SU-DHL-6 (cell line): ENCODE data around the gene CGREF1.
"Not testable (repeated sequence)": the region's sequence is repeated elsewhere in the genome, so short reads cannot be mapped to it uniquely, and the experiment has no call there.

Experiments used
- H2AFZ ChIP-seq: fragments of 200-600 bp; sonication (generic); 2 replicates; pipeline ENCODE4 v1.6.1; 2014; ENCODE audit warnings: low read depth, mild to moderate bottlenecking, moderate library complexity, mixed read lengths, antibody characterized with exemption, low read length; ENCODE audit not compliant: severe bottlenecking
- H3F3A ChIP-seq: fragments of 200-600 bp; shearing (Covaris generic); 2 replicates; pipeline ENCODE4 v1.6.0; 2016; ENCODE audit warnings: antibody characterized with exemption, mild to moderate bottlenecking; ENCODE audit not compliant: insufficient read depth
- H3K27ac ChIP-seq: fragments of 200-600 bp; sonication (generic); 2 replicates; pipeline ENCODE4 v1.5.1; 2016; ENCODE audit warnings: low read depth, mild to moderate bottlenecking, low read length, moderate library complexity, mixed read lengths
- H3K27me3 ChIP-seq: fragments of 200-600 bp; sonication (generic), shearing (Covaris generic); 2 replicates; pipeline ENCODE4 v1.6.0; 2014; ENCODE audit warnings: mild to moderate bottlenecking, low read length
- H3K36me3 ChIP-seq: fragments of 200-600 bp; sonication (generic); 2 replicates; pipeline ENCODE4 v1.6.1; 2014; ENCODE audit warnings: mild to moderate bottlenecking, low read length, mixed read lengths
- H3K4me2 ChIP-seq: fragments of 300-600, 200-600 bp; shearing (Covaris generic), sonication (generic); 2 replicates; pipeline ENCODE4 v1.6.0; 2014; ENCODE audit warnings: low read length, low read depth, mild to moderate bottlenecking; ENCODE audit not compliant: poor library complexity, severe bottlenecking
- H3K4me3 ChIP-seq: fragments of 200-600 bp; sonication (generic); 2 replicates; pipeline ENCODE4 v1.5.1; 2014; ENCODE audit warnings: antibody characterized with exemption, low read length, mild to moderate bottlenecking, mixed read lengths; ENCODE audit not compliant: insufficient read depth, poor library complexity, severe bottlenecking
- H3K79me2 ChIP-seq: fragments of 200-600 bp; sonication (generic); 2 replicates; pipeline ENCODE4 v1.6.1; 2014; ENCODE audit warnings: mild to moderate bottlenecking, low read length, moderate library complexity; ENCODE audit not compliant: insufficient read depth
- H3K9ac ChIP-seq: fragments of 200-600 bp; sonication (generic); 2 replicates; pipeline ENCODE4 v1.7.0; 2014; ENCODE audit warnings: mild to moderate bottlenecking, low read length
- H3K9me2 ChIP-seq: fragments of 200-600 bp; sonication (generic); replicated peaks from 2 replicates; pipeline ENCODE4 v1.6.1; 2014; ENCODE audit warnings: low read length; ENCODE audit not compliant: insufficient read depth
- H3K9me3 ChIP-seq: fragments of 200-600 bp; sonication (generic); 2 replicates; pipeline ENCODE4 v1.6.1; 2014; ENCODE audit warnings: low read length, mixed read lengths; ENCODE audit not compliant: insufficient read depth
- H4K20me1 ChIP-seq: fragments of 200-600 bp; sonication (generic); 2 replicates; pipeline ENCODE4 v1.6.1; 2014; ENCODE audit warnings: low read depth, mild to moderate bottlenecking, antibody characterized with exemption, low read length, moderate library complexity, mixed read lengths
- CTCF ChIP-seq: fragments of 200-600 bp; sonication (generic); IDR thresholded peaks from one replicate; pipeline ENCODE4 v1.5.1; 2017; ENCODE audit warnings: antibody characterized with exemption, mild to moderate bottlenecking, low read length, moderate library complexity; ENCODE audit not compliant: insufficient read depth, poor library complexity, severe bottlenecking
- EZH2phosphoT487 ChIP-seq: fragments of 200-600 bp; sonication (generic), shearing (Covaris generic); conservative IDR thresholded peaks from 2 replicates; pipeline ENCODE4 v1.6.1; 2018; ENCODE audit warnings: mild to moderate bottlenecking, antibody characterized with exemption, low read length, moderate library complexity, mixed read lengths

Gene CGREF1

GRCh38 chr2:27078267-27079194 is 40.4 kb downstream of the CGREF1 start, which contains the start of gene EMILIN1:
Gene EMILIN1 (plus strand): TSS chr2:27078615. CDS start chr2:27079066, 451 bp downstream.
- H3K9me2 ChIP-seq: no peaks in the 10 kb centered on the region
- no peak within 1 kb of the TSS for H2AFZ ChIP-seq
- no peaks in the 10 kb centered on the region for H3K36me3 ChIP-seq
- H3K9me3 ChIP-seq: no peaks in the 10 kb centered on the region
- TF ChIP-seq EZH2phosphoT487 (no peak), CTCF (no peak)
- no peak within 1 kb of the TSS for H3K4me3 ChIP-seq
- no peaks in the 10 kb centered on the region for H3K79me2 ChIP-seq
- peaks cover 14% of the 10 kb centered on the region; the same call in 1 of the 2 replicates for H3F3A ChIP-seq
- H3K27ac ChIP-seq: no peak within 1 kb of the TSS
- H3K4me2 ChIP-seq: no peak within 1 kb of the TSS
- no peaks in the 10 kb centered on the region for H3K27me3 ChIP-seq
- no peak within 1 kb of the TSS for H3K9ac ChIP-seq
- H4K20me1 ChIP-seq: no peaks in the 10 kb centered on the region

- H3K9me2 ChIP-seq: no peaks in the 10 kb centered on the region
- no peaks in the 10 kb centered on the region for H3K36me3 ChIP-seq
- H2AFZ ChIP-seq: no peak overlapping the region
- no peak overlapping the region for H3K4me3 ChIP-seq
- H3K9ac ChIP-seq: no peak overlapping the region
- no peak overlapping the region for H3K4me2 ChIP-seq
- TF ChIP-seq EZH2phosphoT487 (no peak), CTCF (no peak)
- peaks cover 14% of the 10 kb centered on the region; the same call in 1 of the 2 replicates for H3F3A ChIP-seq
- H4K20me1 ChIP-seq: no peaks in the 10 kb centered on the region
- H3K27ac ChIP-seq: no peak overlapping the region
- H3K9me3 ChIP-seq: no peaks in the 10 kb centered on the region
- no peaks in the 10 kb centered on the region for H3K27me3 ChIP-seq
- H3K79me2 ChIP-seq: no peaks in the 10 kb centered on the region
These were observed 41.7 kb downstream of the CGREF1 start for GRCh38 chr2:27077231-27077630.

- Histone ChIP-seq H3K9ac (no peak overlapping the region), H3K9me3 (no peaks in the 10 kb centered on the region), H3K79me2 (no peaks in the 10 kb centered on the region), H3K9me2 (no peaks in the 10 kb centered on the region), H3K27ac (no peak overlapping the region), H3K4me3 (no peak overlapping the region), H4K20me1 (no peaks in the 10 kb centered on the region), H3K36me3 (no peaks in the 10 kb centered on the region), H3K4me2 (no peak overlapping the region), H2AFZ (no peak overlapping the region), H3F3A (peaks cover 14% of the 10 kb centered on the region; the same call in 1 of the 2 replicates), H3K27me3 (no peaks in the 10 kb centered on the region)
- TF ChIP-seq CTCF (no peak), EZH2phosphoT487 (no peak)
These were observed 42.6 kb downstream of the CGREF1 start for GRCh38 chr2:27076323-27076722.

- peak overlapping the region; percentile 12; the same call in 1 of the 2 replicates for H3K9ac ChIP-seq
- peak overlapping the region; percentile 55 for H3K27ac ChIP-seq
- not testable (repeated sequence) for H3K4me3 ChIP-seq, H2AFZ ChIP-seq, H3K79me2 ChIP-seq, H3K27me3 ChIP-seq, H3K9me2 ChIP-seq, H3K36me3 ChIP-seq, H4K20me1 ChIP-seq, H3K9me3 ChIP-seq
- peak overlapping the region; percentile 52 for H3K4me2 ChIP-seq
- H3F3A ChIP-seq: peaks cover 14% of the 10 kb centered on the region; the same call in 1 of the 2 replicates
These were observed 43.4 kb downstream of the CGREF1 start for GRCh38 chr2:27075566-27075871.
